Ishikawa (cell line): ENCODE measurements around the gene PPP2R5B.

Experiments used
- EP300 ChIP-seq: IDR thresholded peaks from 2 replicates; pipeline ENCODE4 v1.6.1; 2012; ENCODE audit warnings: borderline replicate concordance
- FOXM1 ChIP-seq: IDR thresholded peaks from 2 replicates; pipeline ENCODE4 v1.6.1; 2012; ENCODE audit warnings: low read depth, borderline replicate concordance
- NFIC ChIP-seq: IDR thresholded peaks from 2 replicates; pipeline ENCODE4 v1.6.1; 2012
- TAF1 ChIP-seq: IDR thresholded peaks from 2 replicates; pipeline ENCODE4 v1.6.1; 2012; ENCODE audit warnings: low read depth, mild to moderate bottlenecking
- TCF12 ChIP-seq: IDR thresholded peaks from 2 replicates; pipeline ENCODE4 v1.6.1; 2012; ENCODE audit warnings: low read depth
- TEAD4 ChIP-seq: IDR thresholded peaks from 2 replicates; pipeline ENCODE4 v1.6.1; 2012
- YY1 ChIP-seq: IDR thresholded peaks from 2 replicates; pipeline ENCODE4 v1.6.1; 2012; ENCODE audit warnings: low read depth
- TF ChIP-seq, protein P1 (sequence below): IDR thresholded peaks from 2 replicates; pipeline ENCODE4 v1.6.1; 2012; ENCODE audit warnings: low read depth, mild to moderate bottlenecking
- TF ChIP-seq, protein P2 (sequence below): IDR thresholded peaks from 2 replicates; pipeline ENCODE4 v1.6.1; 2012

DNA sequence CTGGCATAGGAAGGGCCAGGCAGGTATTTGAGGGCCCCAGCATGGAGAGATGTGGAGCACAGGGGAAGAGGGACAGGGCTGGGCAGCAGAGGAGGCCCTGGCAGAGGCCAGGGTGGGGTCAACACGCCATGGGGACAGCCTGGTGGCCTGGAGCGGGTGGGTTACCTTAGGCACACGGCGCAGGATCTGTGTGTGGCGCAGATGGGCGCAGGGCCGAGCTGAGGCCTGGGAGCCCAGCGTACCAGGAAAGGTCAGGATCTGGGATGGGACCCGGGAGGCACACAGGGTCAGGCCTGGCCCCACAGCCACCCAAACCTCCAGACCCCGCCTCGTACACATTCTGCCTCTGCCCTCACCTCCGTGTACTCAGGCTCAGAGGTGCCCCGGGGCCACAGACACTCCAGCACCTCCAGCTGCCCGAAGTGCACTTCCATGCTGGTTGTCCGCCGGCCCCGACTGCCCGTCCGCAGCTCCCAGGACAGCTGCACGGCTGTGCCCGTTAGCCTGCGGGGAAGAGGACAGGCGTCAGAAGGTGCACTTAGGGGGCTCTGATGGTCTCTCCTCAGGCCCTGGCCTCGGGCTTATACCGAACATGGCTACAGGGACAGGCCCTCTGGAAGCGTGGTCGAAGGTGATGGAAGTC lies 13.9 kb upstream of the PPP2R5B start:
- no peak for TF ChIP-seq TCF12
- no peak for TF ChIP-seq TAF1
- TF ChIP-seq YY1: no peak
- TF ChIP-seq, protein P1, sequence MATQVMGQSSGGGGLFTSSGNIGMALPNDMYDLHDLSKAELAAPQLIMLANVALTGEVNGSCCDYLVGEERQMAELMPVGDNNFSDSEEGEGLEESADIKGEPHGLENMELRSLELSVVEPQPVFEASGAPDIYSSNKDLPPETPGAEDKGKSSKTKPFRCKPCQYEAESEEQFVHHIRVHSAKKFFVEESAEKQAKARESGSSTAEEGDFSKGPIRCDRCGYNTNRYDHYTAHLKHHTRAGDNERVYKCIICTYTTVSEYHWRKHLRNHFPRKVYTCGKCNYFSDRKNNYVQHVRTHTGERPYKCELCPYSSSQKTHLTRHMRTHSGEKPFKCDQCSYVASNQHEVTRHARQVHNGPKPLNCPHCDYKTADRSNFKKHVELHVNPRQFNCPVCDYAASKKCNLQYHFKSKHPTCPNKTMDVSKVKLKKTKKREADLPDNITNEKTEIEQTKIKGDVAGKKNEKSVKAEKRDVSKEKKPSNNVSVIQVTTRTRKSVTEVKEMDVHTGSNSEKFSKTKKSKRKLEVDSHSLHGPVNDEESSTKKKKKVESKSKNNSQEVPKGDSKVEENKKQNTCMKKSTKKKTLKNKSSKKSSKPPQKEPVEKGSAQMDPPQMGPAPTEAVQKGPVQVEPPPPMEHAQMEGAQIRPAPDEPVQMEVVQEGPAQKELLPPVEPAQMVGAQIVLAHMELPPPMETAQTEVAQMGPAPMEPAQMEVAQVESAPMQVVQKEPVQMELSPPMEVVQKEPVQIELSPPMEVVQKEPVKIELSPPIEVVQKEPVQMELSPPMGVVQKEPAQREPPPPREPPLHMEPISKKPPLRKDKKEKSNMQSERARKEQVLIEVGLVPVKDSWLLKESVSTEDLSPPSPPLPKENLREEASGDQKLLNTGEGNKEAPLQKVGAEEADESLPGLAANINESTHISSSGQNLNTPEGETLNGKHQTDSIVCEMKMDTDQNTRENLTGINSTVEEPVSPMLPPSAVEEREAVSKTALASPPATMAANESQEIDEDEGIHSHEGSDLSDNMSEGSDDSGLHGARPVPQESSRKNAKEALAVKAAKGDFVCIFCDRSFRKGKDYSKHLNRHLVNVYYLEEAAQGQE: no peak
- no peak for TF ChIP-seq FOXM1
- no peak for TF ChIP-seq NFIC
- TF ChIP-seq TEAD4: no peak
- no peak for TF ChIP-seq EP300
- TF ChIP-seq, protein P2, sequence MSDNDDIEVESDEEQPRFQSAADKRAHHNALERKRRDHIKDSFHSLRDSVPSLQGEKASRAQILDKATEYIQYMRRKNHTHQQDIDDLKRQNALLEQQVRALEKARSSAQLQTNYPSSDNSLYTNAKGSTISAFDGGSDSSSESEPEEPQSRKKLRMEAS: no peak
